Ascending aorta (tissue), 2 donors: ENCODE measurements around the gene ZNF771. TPM values are rescaled to one million over a fixed set of nuclear protein-coding genes. Genes with fewer than 3 reads are reported as not detected.

Source experiments
- DNase-seq, 2 donors: peaks; one replicate each; pipeline ENCODE4 v3.0.0-alpha.2; 2019; ENCODE audit warnings: low spot score in 2 of 2
- H3K27ac ChIP-seq, 2 donors: fragments of 200-600 bp; sonication (generic); one replicate each; pipeline ENCODE4 v1.5.1; 2016 to 2017; ENCODE audit warnings: mild to moderate bottlenecking in 1 of 2
- H3K27me3 ChIP-seq: fragments of 200-600 bp; sonication (generic); one replicate; pipeline ENCODE4 v1.5.1; 2017
- H3K36me3 ChIP-seq, 2 donors: fragments of 200-600 bp; sonication (generic); one replicate each; pipeline ENCODE4 v1.5.1; 2016
- H3K4me1 ChIP-seq, 2 donors: fragments of 200-600 bp; sonication (generic); one replicate each; pipeline ENCODE4 v1.5.1; 2016 to 2017; ENCODE audit warnings: mild to moderate bottlenecking in 1 of 2
- H3K4me3 ChIP-seq, 2 donors: fragments of 200-600 bp; sonication (generic); one replicate each; pipeline ENCODE4 v1.5.1; 2016 to 2017; ENCODE audit warnings: mild to moderate bottlenecking in 1 of 2
- H3K9me3 ChIP-seq, 2 donors: fragments of 200-600 bp; sonication (generic); one replicate each; pipeline ENCODE4 v1.5.1; 2016
- intact Hi-C: fragments of 100-400 bp; cut with DNase I; formaldehyde crosslinking; loops from one replicate; pipeline ENCODE4 v1.15.1; 2023
- total RNA-seq: library from RNA; depleted of rRNA; stranded (reverse); fragments of >200 nt; gene quantifications from one replicate; pipeline ENCODE4 v1.1.0, GENCODE V29; 2016
- TF ChIP-seq, protein P1 (sequence below), 3 experiments: fragments of 200-600 bp in 2 of 3; fragments of 450-650 bp in 1 of 3; sonication (generic) in 2 of 3; IDR thresholded peaks; one replicate each; pipeline ENCODE4 v1.5.1; 2016 to 2019; ENCODE audit warnings: antibody characterized with exemption in 3 of 3, mild to moderate bottlenecking in 1 of 3, moderate library complexity in 1 of 3

The ZNF771 gene
- total RNA-seq, 1 donor from 2014 or later: 49.6 TPM

DNA sequence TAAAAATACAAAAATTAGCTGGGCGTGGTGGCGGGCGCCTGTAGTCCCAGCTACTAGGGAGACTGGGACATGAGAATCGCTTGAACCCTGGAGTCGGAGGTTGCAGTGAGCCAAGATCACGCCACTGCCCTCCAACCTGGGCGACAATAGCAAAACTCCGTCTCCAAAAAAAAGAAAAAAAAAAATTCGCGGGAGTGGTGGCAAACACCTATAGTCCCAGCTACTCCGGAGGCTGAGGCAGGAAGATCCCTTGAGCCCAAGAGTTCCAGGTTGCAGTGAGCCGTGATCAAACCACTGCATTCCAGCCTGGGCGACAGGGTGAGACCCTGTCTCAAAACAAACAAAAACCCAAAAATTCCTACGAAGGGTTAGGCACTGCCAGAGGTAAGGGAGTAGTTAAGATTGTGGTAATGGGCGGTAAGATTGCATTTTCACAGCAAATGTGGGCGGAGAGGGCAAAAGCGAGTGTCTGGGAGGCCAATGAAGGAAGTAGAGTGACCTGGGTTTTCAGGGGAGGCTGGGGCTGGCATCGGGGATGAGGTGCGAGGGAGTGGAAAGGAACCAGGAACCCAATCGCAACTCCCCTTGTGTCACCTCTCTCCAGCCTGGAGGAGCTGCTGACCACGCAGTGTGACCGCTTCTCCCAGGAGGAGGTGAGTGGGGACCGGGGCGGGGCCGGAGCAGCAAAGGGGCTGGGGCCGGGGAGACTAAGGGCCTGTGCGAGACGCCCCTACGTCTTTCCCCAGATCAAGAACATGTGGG lies 30.2 kb upstream of the ZNF771 start:
- intact Hi-C loops: loop anchor here (5.0 to 10.0 kb wide), 3 partner anchors 282 to 562 kb away; partner anchors contain the start of genes KCTD13, PAGR1, PRRT2 and TBX6
- peak overlapping the region; percentile 67 to 88 for H3K4me3 ChIP-seq
- H3K27ac ChIP-seq: peak overlapping the region; percentile 99 to 100
- H3K27me3 ChIP-seq: no peaks in the 10 kb centered on the region
- no peaks in the 10 kb centered on the region for H3K36me3 ChIP-seq
- no peak for DNase-seq
- peaks cover 8 to 9% of the 10 kb centered on the region in 2 donors for H3K4me1 ChIP-seq
- no peaks in the 10 kb centered on the region for H3K9me3 ChIP-seq
- TF ChIP-seq, protein P1, sequence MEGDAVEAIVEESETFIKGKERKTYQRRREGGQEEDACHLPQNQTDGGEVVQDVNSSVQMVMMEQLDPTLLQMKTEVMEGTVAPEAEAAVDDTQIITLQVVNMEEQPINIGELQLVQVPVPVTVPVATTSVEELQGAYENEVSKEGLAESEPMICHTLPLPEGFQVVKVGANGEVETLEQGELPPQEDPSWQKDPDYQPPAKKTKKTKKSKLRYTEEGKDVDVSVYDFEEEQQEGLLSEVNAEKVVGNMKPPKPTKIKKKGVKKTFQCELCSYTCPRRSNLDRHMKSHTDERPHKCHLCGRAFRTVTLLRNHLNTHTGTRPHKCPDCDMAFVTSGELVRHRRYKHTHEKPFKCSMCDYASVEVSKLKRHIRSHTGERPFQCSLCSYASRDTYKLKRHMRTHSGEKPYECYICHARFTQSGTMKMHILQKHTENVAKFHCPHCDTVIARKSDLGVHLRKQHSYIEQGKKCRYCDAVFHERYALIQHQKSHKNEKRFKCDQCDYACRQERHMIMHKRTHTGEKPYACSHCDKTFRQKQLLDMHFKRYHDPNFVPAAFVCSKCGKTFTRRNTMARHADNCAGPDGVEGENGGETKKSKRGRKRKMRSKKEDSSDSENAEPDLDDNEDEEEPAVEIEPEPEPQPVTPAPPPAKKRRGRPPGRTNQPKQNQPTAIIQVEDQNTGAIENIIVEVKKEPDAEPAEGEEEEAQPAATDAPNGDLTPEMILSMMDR (IDR thresholded peaks at IDR 0.05): no peak

DNA sequence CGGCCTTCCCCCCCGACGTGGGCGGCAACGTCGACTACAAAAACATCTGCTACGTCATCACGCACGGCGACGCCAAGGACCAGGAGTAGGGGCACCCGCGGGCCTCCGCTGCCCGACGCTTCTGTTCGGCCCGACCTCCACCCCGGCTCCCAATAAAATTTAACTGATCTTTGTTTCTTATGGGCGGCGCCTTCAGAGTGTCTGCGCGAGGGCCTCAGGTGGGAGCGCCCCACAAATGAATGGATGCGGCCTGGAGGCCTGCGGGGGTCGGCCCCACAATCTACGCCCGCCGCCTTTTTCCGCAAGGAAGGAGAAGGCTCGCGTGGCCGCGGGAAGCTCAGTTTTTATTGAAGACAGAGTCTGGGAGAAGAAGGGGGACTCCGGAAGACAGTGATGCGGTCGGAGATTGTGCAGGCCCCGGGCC lies 29.6 kb upstream of the ZNF771 start:
- intact Hi-C loops: loop anchor here (1.0 to 10.0 kb wide), 10 partner anchors 8 to 563 kb away; partner anchors contain the start of genes ALDOA, CD2BP2, KCTD13 and PAGR1
- Histone ChIP-seq H3K36me3 (no peaks in the 10 kb centered on the region), H3K9me3 (no peaks in the 10 kb centered on the region), H3K4me1 (peaks cover 8 to 9% of the 10 kb centered on the region in 2 donors), H3K4me3 (peak overlapping the region; percentile 67 to 88), H3K27ac (peak overlapping the region; percentile 99 to 100), H3K27me3 (no peaks in the 10 kb centered on the region)
- TF ChIP-seq, protein P1 (IDR thresholded peaks at IDR 0.05): no peak
- DNase-seq: peak; percentile 80 to 97

DNA sequence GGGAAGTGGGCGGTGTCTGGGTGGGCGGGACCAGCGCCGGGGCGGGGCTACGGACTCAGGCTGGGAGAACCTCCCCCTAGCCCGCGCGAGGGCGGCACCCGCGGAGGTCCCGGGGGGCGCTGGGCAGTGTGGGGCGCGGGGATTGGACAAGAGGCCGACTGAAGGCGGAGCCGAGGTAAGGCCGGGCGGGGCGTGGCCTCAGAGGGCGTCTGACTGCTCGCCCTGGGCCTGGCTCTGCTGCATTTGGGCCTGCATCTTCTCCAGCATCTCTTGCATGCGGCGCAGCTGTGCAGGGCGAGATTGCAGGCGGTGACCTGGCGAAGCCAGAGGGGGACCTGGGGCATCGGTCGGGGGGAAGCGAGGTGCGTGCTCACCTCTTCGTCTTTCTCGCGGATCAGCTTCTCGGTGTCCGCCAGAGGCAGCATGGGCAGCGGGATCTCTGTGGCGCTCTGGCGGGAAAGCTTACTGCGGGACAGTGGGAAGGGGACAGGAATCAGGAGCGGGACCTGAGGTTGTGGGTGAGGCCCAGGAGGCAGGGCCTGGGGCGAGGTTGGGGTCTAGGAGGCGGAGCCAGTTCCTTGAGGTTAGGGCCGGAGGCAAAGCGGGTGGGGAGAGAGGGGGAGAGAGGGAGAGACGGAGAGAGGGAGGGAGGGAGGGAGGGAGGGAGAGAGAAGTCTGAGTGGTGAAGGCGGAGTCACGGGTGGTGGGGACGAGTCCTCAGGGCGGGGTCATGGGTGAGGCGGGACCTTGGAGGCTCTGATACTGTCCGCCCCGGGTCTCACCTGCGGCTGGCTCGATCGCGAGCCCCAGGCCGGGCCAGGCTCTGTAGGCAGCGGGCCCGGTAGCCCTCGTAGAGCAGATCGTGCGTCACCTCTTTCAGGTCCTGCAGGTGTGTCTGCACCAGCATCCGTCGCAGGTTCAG lies 28.9 kb upstream of the ZNF771 start:
- peak overlapping the region; percentile 67 to 88 for H3K4me3 ChIP-seq
- H3K4me1 ChIP-seq: peaks cover 8 to 9% of the 10 kb centered on the region in 2 donors
- H3K9me3 ChIP-seq: no peaks in the 10 kb centered on the region
- TF ChIP-seq, protein P1 (IDR thresholded peaks at IDR 0.05): peak in 2 of 3 experiments; percentile 6 to 28
- no peaks in the 10 kb centered on the region for H3K36me3 ChIP-seq
- DNase-seq: peak; percentile 96 to 100
- peak overlapping the region; percentile 99 to 100 for H3K27ac ChIP-seq
- intact Hi-C loops: loop anchor here (1.0 to 10.0 kb wide), 10 partner anchors 8 to 564 kb away; partner anchors contain the start of genes ALDOA, CD2BP2, KCTD13 and PAGR1
- no peaks in the 10 kb centered on the region for H3K27me3 ChIP-seq

DNA sequence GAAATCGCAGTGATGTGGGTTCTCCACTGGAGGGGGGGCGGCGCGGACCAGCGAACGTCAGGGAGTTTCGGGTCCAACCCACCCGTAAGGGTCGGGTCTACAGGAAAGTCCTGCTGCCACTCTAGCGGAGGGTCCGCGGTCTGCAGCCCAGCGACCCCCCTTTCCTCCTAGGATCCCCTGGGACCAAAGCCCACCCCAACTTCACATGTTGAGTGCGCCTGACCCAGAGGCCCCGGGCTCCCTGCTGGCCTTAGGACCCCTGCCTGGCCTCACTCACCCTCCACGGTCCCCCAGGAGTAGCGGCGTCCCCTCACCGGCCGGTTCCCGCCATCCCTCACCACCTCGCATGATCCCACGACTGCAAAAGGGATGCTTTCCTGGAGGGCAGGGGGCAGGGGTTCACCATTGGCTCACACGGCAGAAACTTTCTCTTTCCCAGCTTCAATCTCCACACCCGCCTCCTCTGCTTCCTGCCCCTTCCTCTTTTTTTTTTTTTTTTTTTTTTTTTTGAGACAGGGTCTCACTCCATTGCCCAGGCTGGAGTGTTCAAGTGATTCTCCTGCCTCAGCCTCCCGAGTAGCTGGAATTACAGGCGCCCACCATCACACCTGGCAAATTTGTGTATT lies 28.1 kb upstream of the ZNF771 start:
- no peaks in the 10 kb centered on the region for H3K9me3 ChIP-seq
- H3K27me3 ChIP-seq: no peaks in the 10 kb centered on the region
- peak overlapping the region; percentile 99 to 100 for H3K27ac ChIP-seq
- peak overlapping the region; percentile 67 to 88 for H3K4me3 ChIP-seq
- TF ChIP-seq, protein P1 (IDR thresholded peaks at IDR 0.05): no peak
- intact Hi-C loops: loop anchor here (2.0 to 10.0 kb wide), 5 partner anchors 44 to 564 kb away; partner anchors contain the start of genes KCTD13, PAGR1, PRRT2 and TBX6
- no peak for DNase-seq
- peaks cover 8 to 9% of the 10 kb centered on the region in 2 donors for H3K4me1 ChIP-seq
- H3K36me3 ChIP-seq: no peaks in the 10 kb centered on the region
